HG03175 (cell line): ENCODE results near the gene ACSF2.
"Not testable (repeated sequence)": the region's sequence is repeated elsewhere in the genome, so short reads cannot be mapped to it uniquely, and the experiment has no call there.

Experiments
- ATAC-seq: cut with Tn5 transposase; IDR thresholded peaks from one replicate; pipeline ENCODE4 v1.9.1; 2021; ENCODE audit warnings: mild to moderate bottlenecking, moderate library complexity; ENCODE audit not compliant: unreplicated experiment

ACSF2 gene

DNA sequence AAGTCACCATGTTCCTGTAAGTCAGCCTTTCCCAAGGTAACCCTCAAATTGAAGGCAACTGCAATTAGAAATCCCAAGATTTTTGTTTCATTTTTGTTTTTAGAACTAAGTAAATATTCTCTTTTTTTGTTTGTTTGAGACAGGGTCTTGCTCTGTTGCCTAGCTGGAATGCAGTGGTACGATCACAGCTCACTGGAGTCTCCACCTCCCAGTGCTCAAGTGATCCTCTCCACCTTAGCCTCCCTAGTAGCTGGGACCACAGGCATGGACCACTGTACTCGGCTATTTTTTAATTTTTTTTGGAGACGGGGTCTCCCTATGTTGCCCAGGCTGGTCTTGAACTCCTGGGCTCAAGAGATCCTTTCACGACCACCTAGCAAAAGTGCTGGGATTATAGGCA lies 18.1 kb upstream of the ACSF2 start:
- ATAC-seq, result no peak

DNA sequence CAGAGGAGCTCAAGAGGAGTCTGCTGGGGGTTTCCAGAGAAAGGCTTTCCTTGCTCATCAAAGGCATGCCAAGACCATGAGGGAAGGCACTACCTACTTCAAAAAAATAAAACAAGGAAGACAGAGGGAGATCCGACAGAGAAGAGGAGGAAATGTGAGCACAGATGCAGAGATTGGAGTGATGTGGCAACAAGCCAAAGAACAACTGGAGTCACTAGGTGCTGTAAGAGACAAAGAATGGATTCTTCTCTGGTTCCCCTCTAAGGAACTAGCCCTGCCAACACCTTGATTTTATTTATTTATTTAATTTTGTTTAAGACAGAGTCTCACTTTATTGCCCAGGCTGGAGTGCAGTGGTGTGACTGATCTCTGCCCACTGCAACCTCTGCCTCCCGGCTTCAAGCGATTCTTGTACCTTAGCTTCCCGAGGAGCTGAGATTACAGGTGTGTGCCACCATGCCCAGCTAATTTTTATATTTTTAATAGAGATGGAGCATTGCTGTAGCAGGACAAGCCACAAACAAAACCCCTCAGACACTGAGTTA lies 13.8 kb upstream of the ACSF2 start:
- no peak for ATAC-seq

DNA sequence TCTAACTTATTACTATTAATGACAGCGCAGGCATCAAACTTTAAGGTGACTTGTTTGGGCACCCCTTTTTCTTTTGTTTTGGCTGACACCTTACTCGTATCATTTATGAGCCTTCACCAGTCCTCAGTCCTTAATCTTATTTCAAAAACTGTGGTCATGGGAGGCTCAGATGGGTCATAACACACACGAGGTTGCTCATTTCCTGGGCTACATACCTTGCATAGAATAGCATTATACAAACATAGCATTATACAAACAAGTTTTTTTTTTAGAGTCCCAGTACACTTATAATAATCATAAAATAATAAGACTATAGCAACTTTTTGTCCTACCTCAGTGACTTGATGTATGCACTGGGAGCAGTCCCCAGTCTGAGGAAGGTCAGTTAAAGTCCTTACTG lies 11.2 kb upstream of the ACSF2 start:
- no peak for ATAC-seq

DNA sequence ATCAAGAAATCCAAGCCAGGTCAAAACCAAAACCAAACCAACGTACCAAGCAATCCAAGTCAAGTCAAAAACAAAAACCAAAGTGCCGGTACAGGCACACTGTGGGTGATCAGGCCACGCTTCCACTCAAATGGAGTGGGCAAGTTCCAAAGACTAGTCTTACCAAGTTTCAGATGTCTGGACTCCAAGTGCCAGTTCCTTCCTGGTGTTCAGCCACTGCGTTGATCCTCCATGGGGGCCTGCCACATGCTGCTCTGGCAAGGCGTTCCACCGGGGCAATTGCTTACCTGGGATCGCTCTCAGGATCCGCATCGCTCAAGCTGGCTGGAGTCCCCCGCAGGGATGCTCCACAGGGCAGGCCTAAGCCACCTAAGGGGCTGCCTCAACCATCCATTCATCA lies 6.4 kb upstream of the ACSF2 start:
- not testable (repeated sequence) for ATAC-seq

DNA sequence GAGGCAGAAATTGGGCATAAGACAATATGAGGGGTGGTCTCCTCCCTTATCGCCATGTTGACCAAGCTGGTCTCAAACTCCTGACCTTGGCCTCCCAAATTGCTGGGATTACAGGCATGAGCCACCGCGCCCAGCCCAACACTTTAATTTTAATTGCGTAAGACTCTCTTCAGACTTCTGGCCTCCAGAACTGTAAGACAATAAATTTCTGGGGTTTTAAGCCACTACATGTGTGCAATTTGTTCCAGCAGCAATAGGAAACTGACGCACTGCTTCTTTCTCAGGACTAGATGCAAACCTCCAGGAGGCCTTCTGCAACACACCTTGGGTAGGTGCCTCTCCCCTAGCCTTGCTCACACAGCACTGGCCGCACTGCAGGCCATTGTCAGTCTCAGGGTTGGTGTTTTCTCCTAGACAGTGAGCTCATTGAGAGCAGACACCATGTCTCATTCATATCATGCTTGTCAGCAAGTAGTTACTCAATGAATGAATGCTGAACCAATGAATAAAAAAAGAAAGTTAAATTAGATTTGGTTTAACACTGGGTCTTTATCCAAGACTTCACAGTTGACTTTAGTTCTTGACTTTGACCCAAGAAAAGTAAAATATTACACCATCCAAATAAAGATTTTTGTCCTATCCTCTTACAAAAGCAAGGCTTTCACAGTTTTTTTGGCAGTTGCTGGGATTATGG lies 5.5 kb upstream of the ACSF2 start:
- ATAC-seq, result no peak

DNA sequence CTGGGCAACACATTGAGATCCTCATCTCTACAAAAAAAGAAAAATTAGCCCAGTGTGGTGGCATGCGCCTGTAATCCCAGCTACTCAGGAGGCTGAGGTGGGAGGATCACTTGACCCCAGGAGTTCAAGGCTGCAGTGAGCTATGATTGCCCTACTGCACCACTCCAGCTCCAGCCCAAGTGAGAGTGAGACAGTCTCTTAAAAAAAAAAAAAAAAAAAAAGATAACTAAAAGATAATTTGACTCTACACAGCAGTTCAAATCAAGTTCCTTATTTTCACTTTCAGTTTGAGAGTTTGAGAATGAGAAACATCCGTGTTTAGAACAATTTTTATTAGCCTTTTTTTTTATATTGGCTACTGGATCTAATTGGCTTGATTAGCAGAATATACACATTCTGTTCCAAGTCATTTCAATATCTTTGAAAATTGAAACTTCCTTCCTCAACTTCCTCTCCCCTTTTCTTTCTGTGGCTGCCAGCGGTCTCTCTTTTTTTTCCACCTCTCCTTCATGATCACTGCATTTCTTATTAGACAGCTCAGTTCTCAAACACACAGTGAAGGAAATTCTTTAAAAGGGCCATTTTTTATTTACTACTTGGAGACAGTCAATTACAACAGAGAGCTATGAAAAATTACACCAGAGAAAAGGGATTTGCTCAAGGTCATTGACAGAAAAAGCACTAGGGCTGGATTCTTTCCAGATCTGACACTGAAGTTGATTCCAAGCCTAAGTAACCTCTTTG lies 4.5 kb upstream of the ACSF2 start:
- ATAC-seq, result no peak

DNA sequence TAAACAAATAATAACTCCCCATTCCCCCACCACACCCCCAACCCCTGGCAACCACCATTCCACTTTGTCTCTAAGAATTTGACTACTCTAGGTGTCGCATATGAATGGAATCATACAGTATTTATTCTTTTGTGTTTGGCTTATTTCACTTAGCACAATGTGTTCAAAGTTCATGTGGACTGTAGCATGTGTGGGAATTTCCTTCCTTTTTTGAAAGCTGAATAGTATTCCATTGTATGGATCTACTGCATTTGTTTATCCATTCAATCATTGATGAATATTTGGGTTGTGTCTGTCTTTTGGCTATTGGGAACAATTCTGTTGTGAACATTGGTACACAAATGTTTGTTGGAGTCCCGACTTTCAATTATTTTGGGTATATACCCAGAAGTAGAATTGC lies 3.3 kb upstream of the ACSF2 start:
- ATAC-seq, result no peak

DNA sequence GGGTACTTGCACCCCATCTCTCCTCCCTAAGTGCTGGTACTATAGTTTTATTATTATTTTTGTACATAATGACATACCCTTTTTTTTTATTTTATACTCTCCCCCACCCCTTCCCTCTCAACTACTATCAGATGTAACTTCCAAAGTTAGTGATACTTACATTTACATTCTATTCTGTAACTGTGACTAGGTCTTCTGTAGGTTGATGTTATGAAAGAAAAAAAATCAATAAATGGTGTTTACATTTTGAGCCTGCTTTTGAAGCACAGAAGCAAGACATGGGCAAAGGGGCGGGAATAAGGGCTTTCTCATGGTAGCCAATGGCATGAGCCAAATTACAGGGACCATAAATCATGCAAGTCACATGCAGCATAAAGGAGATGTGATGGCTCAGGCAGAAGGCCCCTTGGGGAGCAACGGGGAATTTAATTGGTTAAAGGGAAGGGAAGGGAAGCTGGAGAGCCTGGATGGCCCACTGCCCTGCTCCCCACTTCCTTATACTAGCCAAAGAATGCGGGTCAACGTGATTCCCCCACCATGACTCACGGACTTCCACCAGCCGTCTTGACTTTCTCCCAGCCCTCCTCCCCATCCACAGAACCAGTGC lies 2.4 kb upstream of the ACSF2 start:
- no peak for ATAC-seq

DNA sequence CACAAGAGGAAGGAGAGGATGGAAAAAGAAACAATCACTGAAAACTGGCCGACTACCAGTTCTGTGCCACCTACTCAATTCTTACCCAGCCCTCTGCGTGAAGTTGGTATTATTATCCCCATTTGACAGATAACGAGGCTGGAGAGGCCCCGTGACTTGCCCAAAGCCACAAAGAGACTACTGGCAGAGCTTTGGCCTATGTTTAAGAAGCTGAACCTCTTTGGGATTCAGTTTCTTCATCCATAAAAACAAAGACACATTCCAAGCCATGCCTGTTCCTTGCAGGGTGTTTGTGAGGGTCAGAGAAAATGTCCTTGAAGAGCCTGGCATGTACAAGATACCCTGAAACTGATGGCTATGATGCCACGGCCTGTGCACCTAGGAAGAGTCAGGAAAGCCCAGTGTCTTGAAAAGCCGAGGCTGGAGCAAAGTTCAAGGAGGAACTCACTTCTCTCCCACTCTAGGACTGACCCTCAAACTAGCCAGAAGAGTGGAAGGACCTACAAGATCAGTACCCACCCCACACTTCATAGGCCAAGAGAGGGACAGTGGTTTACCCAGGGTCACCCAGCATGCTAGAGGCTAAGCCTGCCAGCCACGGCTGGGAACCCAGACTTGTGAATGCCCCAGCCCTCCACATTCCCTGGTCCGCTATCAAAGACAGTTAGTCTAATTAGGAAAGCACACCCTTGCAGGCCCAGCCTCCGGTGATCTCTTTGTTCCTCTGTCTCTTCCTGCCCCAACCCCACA lies 1.6 kb upstream of the ACSF2 start:
- no peak for ATAC-seq

DNA sequence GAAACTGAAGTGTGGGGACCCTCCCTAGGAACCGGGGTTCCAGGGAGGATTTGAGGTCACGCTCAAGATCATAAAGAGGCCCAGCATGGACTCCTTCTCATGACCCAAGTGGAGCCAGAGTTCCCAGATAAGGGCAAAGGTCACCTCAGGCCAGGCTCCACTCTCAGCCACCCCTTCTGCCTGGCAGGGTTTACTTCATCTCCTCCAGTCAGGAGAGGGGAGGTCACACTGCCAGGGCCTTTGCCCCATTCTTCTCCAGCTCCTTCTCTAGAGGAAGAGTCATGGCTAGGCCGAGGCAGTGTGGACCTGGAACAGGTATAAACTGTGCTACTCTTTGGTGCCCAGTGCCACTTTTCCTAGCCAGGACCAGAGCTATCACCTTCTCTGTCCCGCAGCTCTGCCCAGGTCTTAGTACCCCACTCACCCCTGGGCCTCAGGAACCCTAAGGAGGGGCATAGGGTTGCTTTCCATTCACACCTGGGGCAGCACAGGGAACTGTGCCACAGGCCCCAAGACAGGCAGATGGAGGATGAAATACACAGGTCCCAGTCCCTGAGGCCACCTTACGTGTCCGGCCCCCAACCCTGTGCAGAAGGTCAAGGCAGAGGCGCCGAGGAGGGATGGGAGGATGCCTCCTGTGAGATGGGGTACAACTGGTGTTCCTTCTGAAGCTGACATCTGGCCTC lies 879 bp upstream of the ACSF2 start:
- no peak for ATAC-seq

DNA sequence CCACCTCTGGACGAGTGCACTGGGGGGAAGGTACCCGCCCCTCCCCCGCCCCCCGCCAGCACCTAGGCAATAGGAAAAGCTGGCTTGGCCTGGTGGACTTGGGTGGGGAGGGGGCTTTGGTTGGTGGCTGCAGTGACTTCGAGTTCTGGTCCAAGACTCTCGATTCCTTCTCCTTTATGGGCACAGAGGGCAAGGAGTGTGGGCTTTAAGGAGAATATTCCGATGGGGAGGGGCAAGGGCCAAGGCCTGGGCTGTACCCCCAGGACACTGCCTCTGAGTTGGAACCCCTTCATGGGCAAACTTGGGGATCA lies 409 bp downstream of the ACSF2 start:
- ATAC-seq, result no peak

DNA sequence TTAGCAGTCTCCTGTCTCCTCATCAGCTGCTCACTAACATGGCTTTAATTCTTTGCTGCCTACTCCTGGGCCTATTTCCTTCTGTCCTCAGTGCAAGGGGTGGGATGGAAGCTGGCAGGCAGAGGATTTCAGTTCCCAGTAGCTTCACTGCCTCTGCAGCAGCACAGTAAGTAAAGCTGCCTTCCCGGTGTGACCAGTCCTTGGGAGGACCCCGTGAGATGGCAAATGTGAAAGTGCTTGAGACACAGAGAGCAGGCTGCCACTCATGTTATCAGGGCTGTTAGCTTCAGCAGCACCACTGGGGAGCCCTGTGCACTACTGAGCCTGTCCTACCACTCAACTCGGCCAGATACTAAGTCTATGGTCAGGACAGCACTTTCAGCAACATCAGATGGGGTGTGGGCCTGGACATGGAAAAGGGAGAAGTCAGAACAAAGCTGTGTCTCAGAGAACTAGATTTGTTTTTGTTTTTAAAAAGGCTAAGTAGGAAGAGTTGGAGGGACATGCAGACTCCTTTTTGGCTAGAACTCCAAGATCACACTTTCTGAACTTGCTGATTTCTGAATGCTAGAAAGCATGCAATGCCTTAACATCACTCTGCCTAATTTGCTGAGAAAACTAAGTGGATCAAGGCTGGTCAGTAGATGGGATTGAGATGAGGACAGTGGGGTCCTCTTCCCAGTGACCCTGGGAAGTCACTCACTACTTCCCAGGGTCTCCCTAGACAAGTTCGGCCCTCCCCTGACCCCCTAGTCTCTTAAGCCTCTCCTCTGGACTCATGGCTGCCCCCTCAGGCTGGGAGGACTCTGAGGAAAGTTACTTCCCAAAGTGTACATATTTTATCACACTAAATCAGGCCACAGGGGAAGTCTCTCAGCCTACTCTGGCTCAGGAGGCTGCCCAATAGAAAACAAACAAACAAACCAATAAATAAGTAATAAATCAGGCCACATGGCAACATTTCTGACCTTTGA lies 1.1 kb downstream of the ACSF2 start:
- no peak for ATAC-seq

DNA sequence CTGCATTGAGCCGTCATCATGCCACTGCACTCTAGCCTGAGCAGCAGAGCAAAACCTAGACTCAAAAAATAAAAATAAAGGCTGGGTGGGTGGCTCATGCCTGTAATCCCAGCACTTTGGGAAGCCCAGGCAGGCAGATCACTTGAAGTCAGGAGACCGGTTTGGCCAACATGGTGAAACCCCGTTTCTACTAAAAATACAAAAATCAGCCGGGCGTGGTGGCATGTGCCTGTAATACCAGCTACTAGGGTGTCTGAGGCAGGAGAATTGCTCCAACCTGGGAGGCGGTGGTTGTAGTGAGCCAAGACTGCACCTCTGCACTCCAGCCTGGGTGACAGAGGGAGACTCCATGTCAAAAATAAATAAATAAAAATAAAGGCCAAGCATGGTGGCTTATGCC lies 2.1 kb downstream of the ACSF2 start:
- ATAC-seq, result not testable (repeated sequence)

DNA sequence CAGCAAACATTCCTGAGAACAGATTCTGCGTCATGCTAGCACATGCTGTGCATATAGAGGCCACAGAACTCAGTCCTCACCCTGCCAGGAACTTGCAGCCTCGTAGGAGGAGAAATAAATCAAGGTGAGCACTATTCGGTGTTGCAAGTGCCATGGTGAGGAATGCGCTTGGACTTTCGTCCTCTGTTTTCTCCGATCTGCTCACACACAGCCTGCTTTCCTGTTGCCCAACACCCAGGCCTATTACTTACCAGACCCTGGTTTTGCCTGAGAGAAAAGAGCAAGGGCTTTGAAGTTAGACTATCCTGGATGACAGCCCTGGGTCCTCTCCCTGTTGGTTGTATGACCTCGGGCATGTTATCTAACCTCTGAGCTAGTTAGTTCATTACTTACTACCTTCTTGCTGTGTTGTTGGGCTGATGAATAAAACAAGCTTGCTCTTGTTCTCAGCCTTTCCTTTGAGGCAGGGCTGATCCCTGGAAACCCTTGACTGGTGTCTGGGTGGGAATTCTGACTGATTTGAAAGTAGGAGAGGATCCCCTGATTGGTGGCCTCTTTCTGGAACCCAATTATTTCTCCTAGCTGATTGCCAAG lies 2.9 kb downstream of the ACSF2 start:
- ATAC-seq, result no peak

DNA sequence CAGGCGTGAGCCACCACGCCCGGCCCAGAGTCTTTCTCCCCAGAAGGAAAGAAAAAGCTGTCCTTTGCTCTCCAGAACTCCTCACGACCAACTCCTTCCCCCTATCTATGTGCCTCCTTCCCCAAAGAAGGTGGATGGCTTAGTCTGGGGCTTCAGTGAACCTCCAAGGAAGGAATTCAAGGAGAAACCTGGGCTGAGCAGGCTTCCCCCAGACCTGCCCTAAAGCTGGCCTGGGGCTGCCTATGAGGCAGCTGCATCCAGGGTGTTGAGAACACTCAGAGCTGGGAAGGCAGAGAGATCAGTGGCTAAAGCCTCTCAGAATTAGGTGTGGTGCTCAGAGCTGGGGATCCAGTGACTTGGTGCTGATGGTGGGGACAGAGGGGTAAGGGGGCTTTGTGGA lies 3.8 kb downstream of the ACSF2 start:
- no peak for ATAC-seq

DNA sequence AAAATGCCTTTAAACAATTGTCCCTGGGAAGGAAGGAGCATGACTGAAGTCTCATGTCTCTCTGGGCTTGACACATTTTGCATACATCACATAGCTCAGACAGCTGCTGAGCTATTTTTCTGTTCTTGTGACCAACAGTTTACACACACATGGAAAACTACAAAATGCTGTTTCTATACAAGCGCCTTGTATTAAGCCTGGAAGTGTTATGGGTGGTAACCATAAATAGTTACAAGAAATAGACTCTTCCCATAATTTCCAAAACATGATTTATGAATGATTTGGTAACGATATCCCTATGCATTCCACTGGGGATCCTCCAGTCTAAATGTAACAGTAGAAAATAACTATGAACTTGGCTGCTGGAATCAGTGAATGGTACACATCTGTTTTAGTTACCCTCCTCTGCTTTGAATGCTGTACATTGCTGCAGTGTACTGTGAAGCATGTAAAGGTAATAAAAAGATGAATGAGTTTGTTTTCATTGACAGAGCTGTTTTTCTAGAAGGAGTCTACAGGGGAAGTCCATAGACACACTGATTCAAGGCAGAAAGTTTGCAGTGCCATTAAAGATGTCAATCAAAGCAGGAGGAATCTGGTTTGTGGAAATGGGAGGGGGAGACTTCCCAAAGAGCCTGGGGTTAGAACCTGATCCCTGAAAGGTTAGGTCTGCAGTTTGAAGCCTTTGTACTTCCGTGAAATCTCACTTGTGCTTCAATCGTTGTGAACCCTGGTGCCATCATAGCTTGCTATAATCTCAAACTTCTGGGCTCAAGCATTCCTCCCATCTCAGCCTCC lies 5.0 kb downstream of the ACSF2 start:
- ATAC-seq, result no peak

DNA sequence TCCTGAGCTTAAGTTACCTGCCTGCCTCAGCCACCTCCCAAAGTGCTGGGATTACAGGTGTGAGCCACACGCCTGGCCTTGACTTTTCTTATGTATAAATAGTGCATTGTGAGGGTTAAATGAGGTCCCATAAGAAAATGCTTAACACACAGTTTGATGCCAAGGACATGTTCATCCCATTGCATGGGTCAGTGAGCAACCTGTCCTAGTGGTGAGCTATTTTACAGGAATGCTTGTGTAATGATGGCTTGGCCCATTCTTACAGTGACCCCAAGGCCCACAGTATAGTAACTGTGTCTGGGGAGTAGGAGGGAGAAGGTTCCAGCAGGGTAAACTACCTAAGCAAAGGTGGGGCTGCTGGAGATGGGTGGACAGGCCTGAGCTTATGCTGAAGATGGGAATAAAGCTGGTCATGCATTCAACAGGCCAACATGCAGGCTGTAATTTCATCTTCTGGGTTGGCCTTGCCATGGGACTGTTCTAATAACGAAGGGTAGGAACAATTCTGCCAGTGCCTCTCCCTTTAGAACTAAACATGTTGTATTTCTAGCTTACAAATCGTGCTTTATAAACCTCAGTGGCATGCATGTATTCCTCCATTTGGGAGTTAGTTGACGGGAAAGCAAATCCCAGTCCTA lies 6.2 kb downstream of the ACSF2 start:
- no peak for ATAC-seq

DNA sequence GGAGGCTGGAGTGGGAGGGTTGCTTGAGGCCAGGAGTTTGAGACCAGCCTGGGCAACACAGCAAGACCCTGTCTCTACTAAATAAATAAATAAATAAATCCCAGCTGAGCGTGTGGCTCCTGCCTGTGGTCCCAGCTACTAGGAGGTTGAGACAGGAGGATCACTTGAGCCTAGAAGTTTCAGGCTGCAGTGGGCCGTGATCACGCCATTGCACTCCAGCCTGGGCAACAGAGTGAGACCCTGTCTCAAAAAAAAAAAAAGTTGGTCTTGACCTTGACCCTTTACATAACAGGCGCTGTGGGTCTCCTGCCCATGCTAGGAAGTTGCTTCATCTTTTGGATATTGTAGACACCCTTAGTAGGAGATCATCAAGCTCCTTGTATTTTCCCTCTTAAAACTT lies 11.4 kb downstream of the ACSF2 start:
- no peak for ATAC-seq
